ENCODE data around the gene PLCB3.

The PLCB3 gene

GRCh38 chr11:64225608-64226506 lies 25.5 kb upstream of the PLCB3 start, which contains the start of the genes NUDT22 and TRPT1:
NUDT22 (plus strand) TSS chr11:64226274; CDS start chr11:64226653, 379 bp downstream.
TRPT1 (minus strand) TSS chr11:64226186; CDS start chr11:64225860, 326 bp downstream.
- H4K20me1 ChIP-seq (ENCODE audit: insufficient read depth, low read length) = no peaks in the 10 kb centered on the region
- H3K9me3 ChIP-seq (ENCODE audit: insufficient read depth, low read length) = no peaks in the 10 kb centered on the region
- H3K4me3 ChIP-seq (ENCODE audit: low read length) = peak within 1 kb of the TSS; percentile 95
- peaks cover 9% of the 10 kb centered on the region for H3K36me3 ChIP-seq (replicated peaks; ENCODE audit: low read depth, low read length)
- peak within 1 kb of the TSS; percentile 60 for H2AFZ ChIP-seq (ENCODE audit: low read depth, low read length)
- H3K9ac ChIP-seq (ENCODE audit: low read length) = peak within 1 kb of the TSS; percentile 96
- H3K27me3 ChIP-seq (ENCODE audit: low read depth, low read length) = no peaks in the 10 kb centered on the region
- peak; percentile 34 for TF ChIP-seq CTCF (IDR thresholded peaks at IDR 0.05; ENCODE audit: low read depth, low read length)
- TF ChIP-seq EZH2phosphoT487 (IDR thresholded peaks at IDR 0.05; ENCODE audit: low read depth) = no peak
- H3K4me2 ChIP-seq (ENCODE audit: low read length) = peak within 1 kb of the TSS; percentile 76
- H3K4me1 ChIP-seq (ENCODE audit: low read length) = peaks cover 19% of the 10 kb centered on the region
- H3K79me2 ChIP-seq (ENCODE audit: low read length) = peaks cover 17% of the 10 kb centered on the region
- peak within 1 kb of the TSS; percentile 68 for H3K27ac ChIP-seq (ENCODE audit: low read length)

- peaks cover 4% of the 10 kb centered on the region for H3K36me3 ChIP-seq (replicated peaks; ENCODE audit: low read depth, low read length)
- no peaks in the 10 kb centered on the region for H3K27me3 ChIP-seq (ENCODE audit: low read depth, low read length)
- peak overlapping the region; percentile 76 for H3K4me2 ChIP-seq (ENCODE audit: low read length)
- H4K20me1 ChIP-seq (ENCODE audit: insufficient read depth, low read length) = no peaks in the 10 kb centered on the region
- H3K79me2 ChIP-seq (ENCODE audit: low read length) = peaks cover 17% of the 10 kb centered on the region
- peak overlapping the region; percentile 95 for H3K4me3 ChIP-seq (ENCODE audit: low read length)
- peak overlapping the region; percentile 64 for H3K27ac ChIP-seq (ENCODE audit: low read length)
- H3K4me1 ChIP-seq (ENCODE audit: low read length) = peaks cover 19% of the 10 kb centered on the region
- peak overlapping the region; percentile 13; the same call in 1 of the 2 replicates for H2AFZ ChIP-seq (ENCODE audit: low read depth, low read length)
- peak overlapping the region; percentile 96 for H3K9ac ChIP-seq (ENCODE audit: low read length)
- TF ChIP-seq CTCF (IDR thresholded peaks at IDR 0.05; ENCODE audit: low read depth, low read length) = no peak
- no peak for TF ChIP-seq EZH2phosphoT487 (IDR thresholded peaks at IDR 0.05; ENCODE audit: low read depth)
- H3K9me3 ChIP-seq (ENCODE audit: insufficient read depth, low read length) = no peaks in the 10 kb centered on the region
Measured at GRCh38 chr11:64226507-64227051, 24.8 kb upstream of the PLCB3 start.

GRCh38 chr11:64227405-64227956 lies 23.8 kb upstream of the PLCB3 start:
- Histone ChIP-seq H3K9ac (ENCODE audit: low read length) (peak overlapping the region; percentile 96), H3K9me3 (ENCODE audit: insufficient read depth, low read length) (no peaks in the 10 kb centered on the region), H3K27me3 (ENCODE audit: low read depth, low read length) (no peaks in the 10 kb centered on the region), H3K79me2 (ENCODE audit: low read length) (peaks cover 17% of the 10 kb centered on the region), H3K27ac (ENCODE audit: low read length) (no peak overlapping the region), H4K20me1 (ENCODE audit: insufficient read depth, low read length) (no peaks in the 10 kb centered on the region), H2AFZ (ENCODE audit: low read depth, low read length) (no peak overlapping the region), H3K36me3 (replicated peaks; ENCODE audit: low read depth, low read length) (peaks cover 4% of the 10 kb centered on the region), H3K4me2 (ENCODE audit: low read length) (peak overlapping the region; percentile 76), H3K4me3 (ENCODE audit: low read length) (peak overlapping the region; percentile 95), H3K4me1 (ENCODE audit: low read length) (peaks cover 19% of the 10 kb centered on the region)
- TF ChIP-seq CTCF (IDR thresholded peaks at IDR 0.05; ENCODE audit: low read depth, low read length) (no peak), EZH2phosphoT487 (IDR thresholded peaks at IDR 0.05; ENCODE audit: low read depth) (no peak)

Data from OCI-LY3 (cell line).